ENCODE measurements around the gene HNRNPA0.

HNRNPA0 gene

DNA sequence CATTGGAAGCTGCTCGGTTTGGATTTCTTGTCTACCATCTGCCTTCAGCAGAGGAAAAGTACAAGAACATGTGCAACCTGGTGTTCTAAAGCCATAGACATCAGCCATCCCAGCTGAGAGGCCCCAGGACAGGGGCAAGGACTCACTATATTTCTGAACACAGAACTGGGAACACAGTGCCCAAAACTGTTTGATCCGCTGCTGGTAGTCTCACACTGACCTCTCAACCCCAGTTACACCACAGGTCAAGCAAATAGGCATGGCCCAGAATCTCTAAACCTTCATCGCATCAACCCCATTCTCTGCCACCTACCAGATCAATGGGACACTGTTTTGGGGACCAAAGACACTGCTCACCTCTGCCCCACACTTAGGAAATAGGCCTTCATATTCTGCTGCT is 20.2 kb downstream of the HNRNPA0 start:
- TF ChIP-seq CREB1 (IDR thresholded peaks at IDR 0.05; ENCODE audit: low read depth) (no peak), EGR1 (IDR thresholded peaks at IDR 0.05) (no peak)

GRCh38 chr5:137733006-137733405 is 21.2 kb downstream of the HNRNPA0 start:
- TF ChIP-seq ZBTB7A (IDR thresholded peaks at IDR 0.05; ENCODE audit: low read depth) (no peak), TEAD4 (IDR thresholded peaks at IDR 0.05) (no peak), MAX (IDR thresholded peaks at IDR 0.05) (no peak), EP300 (IDR thresholded peaks at IDR 0.05; ENCODE audit: borderline replicate concordance) (no peak), TAF1 (IDR thresholded peaks at IDR 0.05; ENCODE audit: low read depth) (no peak), YY1 (IDR thresholded peaks at IDR 0.05; ENCODE audit: low read depth) (no peak), CREB1 (IDR thresholded peaks at IDR 0.05; ENCODE audit: low read depth) (no peak)

DNA sequence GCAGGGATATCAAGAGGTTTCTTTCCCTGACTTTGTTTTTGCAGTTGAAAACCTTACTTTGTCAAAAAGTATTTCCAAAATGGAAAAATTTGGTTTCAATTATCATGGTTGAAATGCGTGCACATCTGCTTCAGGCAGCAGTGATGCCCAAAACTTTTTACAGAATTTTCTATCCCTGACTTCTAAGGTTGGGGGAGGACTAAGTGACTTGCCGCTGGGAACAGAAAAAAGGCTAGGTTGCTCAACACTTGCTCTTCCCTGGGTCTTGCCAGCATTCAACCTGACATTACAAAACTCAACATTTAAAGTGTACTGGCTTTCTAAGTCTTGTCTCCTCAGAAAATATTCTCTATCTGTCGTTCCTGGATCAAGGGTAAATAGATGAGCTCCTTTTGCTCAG is 23.0 kb downstream of the HNRNPA0 start:
- TF ChIP-seq YY1 (IDR thresholded peaks at IDR 0.05; ENCODE audit: low read depth) (no peak), CREB1 (IDR thresholded peaks at IDR 0.05; ENCODE audit: low read depth) (no peak), RAD21 (IDR thresholded peaks at IDR 0.05; ENCODE audit: low read depth) (no peak), TAF1 (IDR thresholded peaks at IDR 0.05; ENCODE audit: low read depth) (no peak), CEBPB (IDR thresholded peaks at IDR 0.05) (no peak), FOXM1 (IDR thresholded peaks at IDR 0.05; ENCODE audit: borderline replicate concordance, low read depth) (no peak), ZBTB7A (IDR thresholded peaks at IDR 0.05; ENCODE audit: low read depth) (no peak), TEAD4 (IDR thresholded peaks at IDR 0.05) (no peak), EP300 (IDR thresholded peaks at IDR 0.05; ENCODE audit: borderline replicate concordance) (no peak)

GRCh38 chr5:137730336-137730735 is 23.8 kb downstream of the HNRNPA0 start:
- TF ChIP-seq TAF1 (IDR thresholded peaks at IDR 0.05; ENCODE audit: low read depth) = no peak
- TF ChIP-seq, protein P1, sequence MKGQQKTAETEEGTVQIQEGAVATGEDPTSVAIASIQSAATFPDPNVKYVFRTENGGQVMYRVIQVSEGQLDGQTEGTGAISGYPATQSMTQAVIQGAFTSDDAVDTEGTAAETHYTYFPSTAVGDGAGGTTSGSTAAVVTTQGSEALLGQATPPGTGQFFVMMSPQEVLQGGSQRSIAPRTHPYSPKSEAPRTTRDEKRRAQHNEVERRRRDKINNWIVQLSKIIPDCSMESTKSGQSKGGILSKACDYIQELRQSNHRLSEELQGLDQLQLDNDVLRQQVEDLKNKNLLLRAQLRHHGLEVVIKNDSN (IDR thresholded peaks at IDR 0.05) = no peak
- no peak for TF ChIP-seq CREB1 (IDR thresholded peaks at IDR 0.05; ENCODE audit: low read depth)
- TF ChIP-seq RAD21 (IDR thresholded peaks at IDR 0.05; ENCODE audit: low read depth) = no peak
- no peak for TF ChIP-seq TEAD4 (IDR thresholded peaks at IDR 0.05)
- no peak for TF ChIP-seq MAX (IDR thresholded peaks at IDR 0.05)
- no peak for TF ChIP-seq TCF12 (IDR thresholded peaks at IDR 0.05; ENCODE audit: low read depth)
- no peak for TF ChIP-seq NFIC (IDR thresholded peaks at IDR 0.05)
- TF ChIP-seq CEBPB (IDR thresholded peaks at IDR 0.05) = no peak
- no peak for TF ChIP-seq YY1 (IDR thresholded peaks at IDR 0.05; ENCODE audit: low read depth)
- TF ChIP-seq EP300 (IDR thresholded peaks at IDR 0.05; ENCODE audit: borderline replicate concordance) = no peak
- TF ChIP-seq FOXM1 (IDR thresholded peaks at IDR 0.05; ENCODE audit: borderline replicate concordance, low read depth) = no peak
- TF ChIP-seq REST (IDR thresholded peaks at IDR 0.05; ENCODE audit: low read depth) = no peak
- TF ChIP-seq ZBTB7A (IDR thresholded peaks at IDR 0.05; ENCODE audit: low read depth) = no peak
- TF ChIP-seq EGR1 (IDR thresholded peaks at IDR 0.05) = no peak

DNA sequence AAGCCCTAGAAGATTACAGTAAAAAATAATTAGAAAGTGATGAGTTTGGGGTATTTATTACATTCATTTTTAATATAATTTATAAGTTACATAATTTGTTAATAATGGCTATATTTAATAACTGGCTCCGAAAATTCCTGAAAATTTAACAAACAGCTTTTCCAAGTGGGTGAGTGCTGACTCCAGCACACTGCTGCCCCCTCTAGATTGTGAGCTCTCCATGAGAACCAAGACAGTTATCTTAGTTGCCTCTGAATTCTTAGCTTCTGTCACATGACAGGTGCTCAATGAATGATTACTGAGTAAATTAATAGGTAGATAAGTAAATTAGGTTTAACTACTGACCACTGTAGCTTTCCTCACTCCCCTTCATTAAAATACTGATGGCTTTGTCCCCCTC is 26.1 kb downstream of the HNRNPA0 start:
- TF ChIP-seq CEBPB (IDR thresholded peaks at IDR 0.05) (no peak), EP300 (IDR thresholded peaks at IDR 0.05; ENCODE audit: borderline replicate concordance) (no peak), YY1 (IDR thresholded peaks at IDR 0.05; ENCODE audit: low read depth) (no peak), TCF12 (IDR thresholded peaks at IDR 0.05; ENCODE audit: low read depth) (no peak), REST (IDR thresholded peaks at IDR 0.05; ENCODE audit: low read depth) (no peak), RAD21 (IDR thresholded peaks at IDR 0.05; ENCODE audit: low read depth) (no peak), ZBTB7A (IDR thresholded peaks at IDR 0.05; ENCODE audit: low read depth) (no peak), NFIC (IDR thresholded peaks at IDR 0.05) (no peak), TEAD4 (IDR thresholded peaks at IDR 0.05) (no peak), TAF1 (IDR thresholded peaks at IDR 0.05; ENCODE audit: low read depth) (no peak)
- TF ChIP-seq, protein P1 (IDR thresholded peaks at IDR 0.05) = no peak

GRCh38 chr5:137727623-137728022 is 26.5 kb downstream of the HNRNPA0 start:
- TF ChIP-seq, protein P1 (IDR thresholded peaks at IDR 0.05) = no peak
